HCT116 (cell line): ENCODE data around the gene PRKCD. TPM values are rescaled to one million over a fixed set of nuclear protein-coding genes. Genes with fewer than 3 reads are reported as not detected.

Experiments
- ATAC-seq: fragments of 200-7000 bp; cut with Tn5 transposase; 2 replicates; pipeline ENCODE4 v1.9.1; 2020; ENCODE audit warnings: mild to moderate bottlenecking, moderate library complexity
- BruUV-seq: library from RNA; stranded (reverse); fragments of 400-500 nt; replicated peaks from 2 replicates; lab custom pipeline; 2021; lab: Mats Ljungman, UMichigan
- CTCF ChIA-PET: fragments of 300-600 bp; sonication (Branson Sonifier 250); formaldehyde crosslinking; loops from one replicate; lab custom pipeline; 2021; ENCODE audit warnings: antibody characterized with exemption; lab: Charles Lee
- POLR2A ChIA-PET: fragments of 300-600, 350-600 bp; sonication (Branson Sonifier 250); formaldehyde crosslinking; loops from one replicate; lab custom pipeline; 2021; ENCODE audit warnings: antibody characterized with exemption; lab: Charles Lee
- RAD21 ChIA-PET, 2 experiments: fragments of 300-600 bp; sonication (Branson Sonifier 250); formaldehyde crosslinking; loops; one replicate each; lab custom pipeline; 2023; ENCODE audit warnings: low total read pairs in 2 of 2; ENCODE audit not compliant: uncharacterized antibody in 2 of 2, unreplicated experiment in 2 of 2, low non-redundant PET in 1 of 2; lab: Charles Lee
- DNase-seq: peaks from one replicate; pipeline ENCODE4 v3.0.0-alpha.2; 2010; ENCODE audit warnings: low read depth, low spot score
- H2AFZ ChIP-seq: fragments of 200-600 bp; shearing (Covaris generic), sonication (generic); 2 replicates; pipeline ENCODE4 v1.6.1; 2017; ENCODE audit warnings: low read depth, mixed run types, mixed read lengths, antibody characterized with exemption, low read length; ENCODE audit not compliant: poor library complexity, severe bottlenecking
- H3K27ac ChIP-seq: 2 replicates; pipeline ENCODE4 v1.5.1; 2012; ENCODE audit warnings: low read depth, low read length
- H3K27me3 ChIP-seq: fragments of 200-600 bp; sonication (generic); 2 replicates; pipeline ENCODE4 v1.6.1; 2016; ENCODE audit warnings: mixed run types, low read length, mixed read lengths; ENCODE audit not compliant: insufficient read depth
- H3K36me3 ChIP-seq, 2 experiments: fragments of 200-500 bp in 1 of 2; fragments of 200-600 bp in 1 of 2; sonication (Bioruptor generic) in 1 of 2; sonication (generic) in 1 of 2; 2 replicates each; pipeline versions ENCODE4 v1.5.1 to v1.6.1; 2014 to 2016; ENCODE audit warnings: low read length in 2 of 2, inconsistent platforms in 1 of 2, mixed read lengths in 1 of 2, mixed run types in 1 of 2; ENCODE audit not compliant: insufficient read depth in 2 of 2, control insufficient read depth in 1 of 2
- H3K4me1 ChIP-seq, 2 experiments: fragments of 200-600 bp in 1 of 2; sonication (generic) in 1 of 2; 2 replicates each; pipeline versions ENCODE4 v1.5.1 to v1.6.1; 2012 to 2017; ENCODE audit warnings: low read length in 2 of 2, inconsistent platforms in 1 of 2, mild to moderate bottlenecking in 1 of 2, mixed read lengths in 1 of 2, mixed run types in 1 of 2, moderate library complexity in 1 of 2; ENCODE audit not compliant: insufficient read depth in 2 of 2, control insufficient read depth in 1 of 2
- H3K4me2 ChIP-seq: fragments of 200-600 bp; sonication (generic); 2 replicates; pipeline ENCODE4 v1.6.1; 2017; ENCODE audit warnings: mixed run types, low read length, mixed read lengths
- H3K4me3 ChIP-seq, 2 experiments: fragments of 200-600 bp in 1 of 2; sonication (generic) in 1 of 2; replicated peaks in 1 of 2; 2 replicates each; pipeline ENCODE4 v1.5.1; 2011 to 2016; ENCODE audit warnings: low read length in 2 of 2, control low read depth in 1 of 2, low read depth in 1 of 2, mild to moderate bottlenecking in 1 of 2, mixed read lengths in 1 of 2, mixed run types in 1 of 2
- H3K79me2 ChIP-seq: fragments of 200-600 bp; sonication (generic); 2 replicates; pipeline ENCODE4 v1.6.1; 2017; ENCODE audit warnings: mild to moderate bottlenecking, mixed run types, low read length, moderate library complexity, mixed read lengths; ENCODE audit not compliant: insufficient read depth
- H3K9ac ChIP-seq: fragments of 200-600 bp; sonication (generic); 2 replicates; pipeline ENCODE4 v1.6.1; 2016; ENCODE audit warnings: low read length, mixed read lengths
- H3K9me2 ChIP-seq: fragments of 200-600 bp; sonication (generic), shearing (Covaris generic); 2 replicates; pipeline ENCODE4 v1.6.1; 2017; ENCODE audit warnings: mixed run types, mild to moderate bottlenecking, moderate library complexity; ENCODE audit not compliant: insufficient read depth
- H3K9me3 ChIP-seq, 2 experiments: fragments of 200-500 bp in 1 of 2; fragments of 200-600 bp in 1 of 2; sonication (Bioruptor generic) in 1 of 2; sonication (generic) in 1 of 2; 2 replicates each; pipeline ENCODE4 v1.6.1; 2014 to 2017; ENCODE audit warnings: low read length in 2 of 2, mixed read lengths in 2 of 2, inconsistent platforms in 1 of 2, low read depth in 1 of 2, mild to moderate bottlenecking in 1 of 2, mixed run types in 1 of 2, moderate library complexity in 1 of 2; ENCODE audit not compliant: control insufficient read depth in 1 of 2, insufficient read depth in 1 of 2
- H4K20me1 ChIP-seq: fragments of 200-600 bp; sonication (generic), shearing (Covaris generic); 2 replicates; pipeline ENCODE4 v1.6.1; 2017; ENCODE audit warnings: mixed run types, mild to moderate bottlenecking, moderate library complexity; ENCODE audit not compliant: insufficient read depth
- CBX3 ChIP-seq: IDR thresholded peaks from 2 replicates; pipeline ENCODE4 v1.6.1; 2012; ENCODE audit warnings: low read depth
- CTCF ChIP-seq, 3 experiments: fragments of 200-600 bp in 1 of 3; sonication (generic) in 1 of 3; IDR thresholded peaks in 2 of 3; conservative IDR thresholded peaks in 1 of 3; 2 replicates each; pipeline ENCODE4 v1.5.1; 2012 to 2017; ENCODE audit warnings: low read depth in 2 of 3, low read length in 2 of 3, antibody characterized with exemption in 1 of 3, borderline replicate concordance in 1 of 3, control low read depth in 1 of 3, mild to moderate bottlenecking in 1 of 3, mixed read lengths in 1 of 3, mixed run types in 1 of 3, moderate library complexity in 1 of 3; ENCODE audit not compliant: insufficient read depth in 1 of 3
- ELF1 ChIP-seq: IDR thresholded peaks from 2 replicates; pipeline ENCODE4 v1.6.1; 2012; ENCODE audit warnings: low read depth, borderline replicate concordance
- EZH2phosphoT487 ChIP-seq: fragments of 200-600 bp; IDR thresholded peaks from 2 replicates; pipeline ENCODE4 v1.6.1; 2018; ENCODE audit warnings: antibody characterized with exemption, borderline replicate concordance
- FOSL1 ChIP-seq: IDR thresholded peaks from 2 replicates; pipeline ENCODE4 v1.6.1; 2012; ENCODE audit warnings: low read depth
- JUND ChIP-seq: IDR thresholded peaks from 2 replicates; pipeline ENCODE4 v1.6.1; 2012
- MAX ChIP-seq: IDR thresholded peaks from 2 replicates; pipeline ENCODE4 v1.6.1; 2012
- POLR2AphosphoS5 ChIP-seq: IDR thresholded peaks from 2 replicates; pipeline ENCODE4 v1.6.1; 2011; ENCODE audit warnings: mild to moderate bottlenecking, low read depth, low read length, moderate library complexity
- SIN3A ChIP-seq: IDR thresholded peaks from 2 replicates; pipeline ENCODE4 v1.6.1; 2012; ENCODE audit warnings: low read depth
- SP1 ChIP-seq: IDR thresholded peaks from 2 replicates; pipeline ENCODE4 v1.6.1; 2012; ENCODE audit warnings: low read depth
- SRF ChIP-seq: IDR thresholded peaks from 2 replicates; pipeline ENCODE4 v1.6.1; 2012; ENCODE audit warnings: low read depth
- TCF7L2 ChIP-seq: IDR thresholded peaks from 2 replicates; pipeline ENCODE4 v1.7.0; 2011; ENCODE audit warnings: borderline replicate concordance, inconsistent platforms; ENCODE audit not compliant: insufficient read depth, insufficient read length; ENCODE audit errors: extremely low read depth
- ZFX ChIP-seq: fragments of 450-650 bp; IDR thresholded peaks from 2 replicates; pipeline ENCODE4 v1.6.1; 2017
- ZNF274 ChIP-seq: fragments of 200-500 bp; sonication (Bioruptor generic); IDR thresholded peaks from 2 replicates; pipeline ENCODE4 v1.6.1; 2014; ENCODE audit warnings: mild to moderate bottlenecking, low read depth, low read length, inconsistent platforms
- intact Hi-C: fragments of 100-400 bp; cut with micrococcal nuclease; formaldehyde crosslinking; loops from 2 replicates; pipeline ENCODE4 v1.10.0; 2022
- total RNA-seq: library from RNA; stranded (reverse); gene quantifications from one replicate; pipeline ENCODE4 v1.2.1, GENCODE V29; 2021; ENCODE audit not compliant: unreplicated experiment

Gene PRKCD
- total RNA-seq, 1 experiment from 2014 or later, result 34.4 TPM

DNA sequence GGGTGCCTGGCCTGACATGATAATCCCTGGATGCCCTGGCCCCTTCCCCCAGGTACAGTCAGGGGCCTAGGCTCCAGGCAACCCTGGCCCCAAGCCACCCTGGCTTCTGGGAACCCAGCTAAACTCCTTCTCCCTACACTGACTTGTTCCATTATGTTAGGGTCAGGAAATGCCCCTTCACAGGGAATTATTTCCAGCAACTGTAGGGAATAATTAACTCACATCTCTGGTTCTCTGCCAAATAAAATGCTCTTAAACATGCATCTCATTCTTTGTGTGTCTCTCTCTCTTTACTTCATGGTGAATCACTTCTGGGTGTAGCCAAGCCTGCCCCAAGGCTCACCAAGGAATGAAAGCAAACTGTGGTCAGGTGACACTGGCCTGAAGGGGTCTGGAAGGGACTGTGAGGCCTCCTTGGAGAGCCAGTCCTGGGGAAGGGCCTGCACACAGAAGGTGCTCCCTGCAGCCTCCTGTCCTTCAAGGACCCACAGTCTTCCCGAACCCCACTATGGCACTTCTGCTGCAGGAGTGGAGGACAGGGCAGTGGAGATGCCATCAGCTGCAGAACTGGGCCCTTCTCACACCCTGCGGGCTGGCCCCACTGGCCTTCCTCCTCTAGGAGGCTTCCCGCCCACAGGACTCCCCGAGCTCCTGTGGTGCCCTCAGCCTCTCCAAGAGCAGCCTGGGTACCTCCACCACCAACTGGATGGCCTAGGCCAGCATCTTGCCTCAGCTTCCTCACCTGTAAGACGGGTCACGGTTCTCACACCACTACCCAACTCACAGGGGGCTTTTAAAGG is 77.2 kb downstream of the PRKCD start:
- no peak overlapping the region for H2AFZ ChIP-seq
- CTCF ChIA-PET, result no interaction called here
- intact Hi-C loops, result no loop called here
- no peaks in the 10 kb centered on the region for H3K9me3 ChIP-seq
- peak overlapping the region; percentile 71 for H3K4me2 ChIP-seq
- peak; percentile 75 for ATAC-seq
- H3K36me3 ChIP-seq, result peaks cover 28 to 68% of the 10 kb centered on the region in 2 experiments
- H3K79me2 ChIP-seq, result peaks cover 96% of the 10 kb centered on the region
- no peaks in the 10 kb centered on the region for H3K27me3 ChIP-seq
- H3K27ac ChIP-seq, result peak overlapping the region; percentile 82
- peak; percentile 60 for DNase-seq
- H3K4me3 ChIP-seq, result peak overlapping the region in 1 of 2 experiments; percentile 22; a peak in 1 of 4 replicates
- RAD21 ChIA-PET, result no interaction called here
- no TSS peak for BruUV-seq
- H3K9me2 ChIP-seq, result no peaks in the 10 kb centered on the region
- peak overlapping the region; percentile 34 for H3K9ac ChIP-seq
- H4K20me1 ChIP-seq, result no peaks in the 10 kb centered on the region
- peaks cover 58 to 80% of the 10 kb centered on the region in 2 experiments for H3K4me1 ChIP-seq
- POLR2A ChIA-PET, result interaction anchor here (1.1 to 1.5 kb wide), 3 partner anchors 9 to 16 kb away, joined by 4 to 5 read pairs (median 4); no protein-coding TSS in a partner anchor
- TF ChIP-seq SP1 (peak; percentile 91), ZNF274 (no peak), EZH2phosphoT487 (no peak), ELF1 (no peak), POLR2AphosphoS5 (peak; percentile 57; the same call in 1 of the 2 replicates), JUND (peak; percentile 86), FOSL1 (peak; percentile 86), SIN3A (0 out of 2 replicates have a peak, but pooled peaks have one; percentile 39), TCF7L2 (no peak), SRF (peak; percentile 62; the same call in 1 of the 2 replicates), CTCF (IDR thresholded peaks at IDR 0.05 in 2 of 3, conservative IDR thresholded peaks at IDR 0.05 in 1 of 3; ENCODE audit: borderline replicate concordance in 1 of 3, insufficient read depth in 1 of 3, low read depth in 2 of 3, low read length in 2 of 3) (no peak), CBX3 (peak; percentile 71; the same call in 1 of the 2 replicates), ZFX (0 out of 2 replicates have a peak, but pooled peaks have one; percentile 18), MAX (peak; percentile 70)
